ENCODE measurements around the gene CCR5. TPM values are rescaled to one million over a fixed set of nuclear protein-coding genes. Genes with fewer than 3 reads are reported as not detected.
A peak's percentile ranks its signal among the peaks of the same experiment; 100 is the strongest.

CCR5 gene
- polyA plus RNA-seq, 3 donors = 1.2 to 3.6 (median 3.1) TPM

- H3K9ac ChIP-seq (ENCODE audit: insufficient read depth, low read length, poor library complexity, severe bottlenecking) = no peak overlapping the region
- Mint-ChIP-seq H3K27ac (no peak overlapping the region), H3K4me3 (peak overlapping the region in 1 of 2 donors; percentile 36), H3K27me3 (ENCODE audit: low read depth in 3 of 3) (peaks cover 0 to 8% (median 0%) of the 10 kb centered on the region in 3 donors), H3K9me3 (no peaks in the 10 kb centered on the region), H3K4me1 (peaks cover 57% of the 10 kb centered on the region), H3K36me3 (peaks cover 21 to 24% of the 10 kb centered on the region in 2 donors)
- H3K4me2 ChIP-seq (replicated peaks; ENCODE audit: extremely low read depth, low read length, poor library complexity, severe bottlenecking) = no peak overlapping the region
- no peak overlapping the region for H3K27ac ChIP-seq (ENCODE audit: low read depth in 1 of 2, low read length in 2 of 2)
- no peaks in the 10 kb centered on the region for H3K9me3 ChIP-seq (replicated peaks in 1 of 2; ENCODE audit: control insufficient read depth in 1 of 2, insufficient read depth in 1 of 2, low read length in 2 of 2)
- H3K27me3 ChIP-seq (ENCODE audit: control insufficient read depth in 2 of 2, insufficient read depth in 2 of 2, low read length in 2 of 2) = no peaks in the 10 kb centered on the region
- H3K79me2 ChIP-seq (ENCODE audit: insufficient read depth, low read length) = peaks cover 10% of the 10 kb centered on the region
- peaks cover 6 to 9% of the 10 kb centered on the region in 2 donors for H3K36me3 ChIP-seq (replicated peaks in 1 of 2; ENCODE audit: control insufficient read depth in 1 of 2, insufficient read depth in 2 of 2, low read length in 2 of 2)
- H3K4me1 ChIP-seq (ENCODE audit: control insufficient read depth in 1 of 2, insufficient read depth in 2 of 2, low read length in 2 of 2) = peaks cover 26 to 38% of the 10 kb centered on the region in 2 donors
- DNase-seq = no peak
- 100% methylated on average over 1 of the region's 2 CpGs for WGBS (ENCODE audit: insufficient coverage)
- no peak overlapping the region for H2AFZ ChIP-seq (ENCODE audit: insufficient read depth, low read depth, low read length, poor library complexity, severe bottlenecking)
- no peak for TF ChIP-seq CTCF (IDR thresholded peaks at IDR 0.05)
- H3K4me3 ChIP-seq (replicated peaks in 1 of 3; ENCODE audit: low read depth in 2 of 3, low read length in 3 of 3) = no peak overlapping the region
- intact Hi-C loops (cut with micrococcal nuclease) = no loop called here
- H4K20me1 ChIP-seq (ENCODE audit: insufficient read depth, low read length) = no peaks in the 10 kb centered on the region
Observed at GRCh38 chr3:46410669-46411068, 39.9 kb downstream of the CCR5 start.

- Histone ChIP-seq H3K9me3 (replicated peaks in 1 of 2; ENCODE audit: control insufficient read depth in 1 of 2, insufficient read depth in 1 of 2, low read length in 2 of 2) (no peaks in the 10 kb centered on the region), H3K4me2 (replicated peaks; ENCODE audit: extremely low read depth, low read length, poor library complexity, severe bottlenecking) (no peak overlapping the region), H3K36me3 (replicated peaks in 1 of 2; ENCODE audit: control insufficient read depth in 1 of 2, insufficient read depth in 2 of 2, low read length in 2 of 2) (peaks cover 6 to 9% of the 10 kb centered on the region in 2 donors), H3K79me2 (ENCODE audit: insufficient read depth, low read length) (peaks cover 10% of the 10 kb centered on the region), H3K27me3 (ENCODE audit: control insufficient read depth in 2 of 2, insufficient read depth in 2 of 2, low read length in 2 of 2) (no peaks in the 10 kb centered on the region), H3K4me1 (ENCODE audit: control insufficient read depth in 1 of 2, insufficient read depth in 2 of 2, low read length in 2 of 2) (peaks cover 23 to 35% of the 10 kb centered on the region in 2 donors), H2AFZ (ENCODE audit: insufficient read depth, low read depth, low read length, poor library complexity, severe bottlenecking) (no peak overlapping the region), H3K4me3 (replicated peaks in 1 of 3; ENCODE audit: low read depth in 2 of 3, low read length in 3 of 3) (no peak overlapping the region), H3K9ac (ENCODE audit: insufficient read depth, low read length, poor library complexity, severe bottlenecking) (no peak overlapping the region), H3K27ac (ENCODE audit: low read depth in 1 of 2, low read length in 2 of 2) (no peak overlapping the region), H4K20me1 (ENCODE audit: insufficient read depth, low read length) (no peaks in the 10 kb centered on the region)
- WGBS (ENCODE audit: insufficient coverage) = no CpG with 5 or more reads among the region's 2 CpGs
- H3K27ac Mint-ChIP-seq = peak overlapping the region in 1 of 7 donors; percentile 35
- H3K4me1 Mint-ChIP-seq = peaks cover 57% of the 10 kb centered on the region
- intact Hi-C loops (cut with micrococcal nuclease) = no loop called here
- no peak for TF ChIP-seq CTCF (IDR thresholded peaks at IDR 0.05)
- peaks cover 21 to 24% of the 10 kb centered on the region in 2 donors for H3K36me3 Mint-ChIP-seq
- H3K27me3 Mint-ChIP-seq (ENCODE audit: low read depth in 3 of 3) = peaks cover 0 to 8% (median 0%) of the 10 kb centered on the region in 3 donors
- H3K9me3 Mint-ChIP-seq = no peaks in the 10 kb centered on the region
- no peak for DNase-seq
- no peak overlapping the region for H3K4me3 Mint-ChIP-seq
Observed at GRCh38 chr3:46411271-46411670, 40.5 kb downstream of the CCR5 start.

Data from CD14-positive monocyte (primary cell).